GM15510 (cell line): ENCODE measurements around the gene DRGX.

Source experiments
- POLR2A ChIP-seq: IDR thresholded peaks from 3 replicates; pipeline ENCODE4 v1.6.1; 2011; ENCODE audit warnings: borderline replicate concordance; ENCODE audit not compliant: insufficient read length; ENCODE audit errors: extremely low read depth

DRGX gene

GRCh38 chr10:49395741-49396665 is at the start of gene DRGX:
Gene DRGX, minus strand, starts transcription at chr10:49396089. Its CDS starts 649 bp downstream, at chr10:49395440.
- no peak for TF ChIP-seq POLR2A

GRCh38 chr10:49444349-49444748 is 48.5 kb upstream of the DRGX start:
- no peak for TF ChIP-seq POLR2A

GRCh38 chr10:49442863-49443262 is 47.0 kb upstream of the DRGX start:
- TF ChIP-seq POLR2A, result no peak

- no peak for TF ChIP-seq POLR2A
Observed at GRCh38 chr10:49441488-49442476, 45.9 kb upstream of the DRGX start.

- no peak for TF ChIP-seq POLR2A
Observed at GRCh38 chr10:49435225-49435624, 39.3 kb upstream of the DRGX start.

- TF ChIP-seq POLR2A, result no peak
Observed at GRCh38 chr10:49433069-49433468, 37.2 kb upstream of the DRGX start.

GRCh38 chr10:49431426-49431825 is 35.5 kb upstream of the DRGX start:
- TF ChIP-seq POLR2A, result no peak

- TF ChIP-seq POLR2A, result no peak
Observed at GRCh38 chr10:49429458-49429857, 33.6 kb upstream of the DRGX start.

- no peak for TF ChIP-seq POLR2A
Observed at GRCh38 chr10:49426490-49427360, 30.8 kb upstream of the DRGX start.

- TF ChIP-seq POLR2A, result no peak
Observed at GRCh38 chr10:49419005-49419404, 23.1 kb upstream of the DRGX start.

GRCh38 chr10:49418328-49418727 is 22.4 kb upstream of the DRGX start:
- no peak for TF ChIP-seq POLR2A

- no peak for TF ChIP-seq POLR2A
Observed at GRCh38 chr10:49418053-49418326, 22.1 kb upstream of the DRGX start.

- TF ChIP-seq POLR2A, result no peak
Observed at GRCh38 chr10:49417311-49418052, 21.6 kb upstream of the DRGX start.

- no peak for TF ChIP-seq POLR2A
Observed at GRCh38 chr10:49415846-49416245, 20.0 kb upstream of the DRGX start.

GRCh38 chr10:49415109-49415508 is 19.2 kb upstream of the DRGX start:
- no peak for TF ChIP-seq POLR2A

- TF ChIP-seq POLR2A, result no peak
Observed at GRCh38 chr10:49414496-49414895, 18.6 kb upstream of the DRGX start.
